ENCODE results near the gene ANKRD11.

The ANKRD11 gene

DNA sequence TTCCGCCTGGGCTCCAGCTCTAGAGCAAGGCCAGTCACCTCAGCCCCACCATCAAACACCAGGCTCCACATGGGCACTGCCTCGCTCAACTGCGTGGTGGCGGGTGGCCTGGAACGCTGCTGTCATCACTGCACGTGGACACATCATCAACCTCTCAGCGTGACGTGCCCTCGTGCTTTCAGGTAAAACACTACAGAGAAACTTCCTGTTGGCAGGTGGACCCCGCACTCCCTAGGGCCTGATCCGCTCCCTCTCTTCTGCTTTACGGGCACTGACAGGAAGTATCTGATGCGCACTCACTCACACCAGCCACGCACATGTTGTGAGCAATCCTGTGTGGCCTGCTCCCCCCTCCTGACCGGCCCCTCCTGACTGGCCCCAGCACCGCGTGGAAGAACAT is 87.4 kb downstream of the ANKRD11 start:
- DNase-seq (ENCODE audit: low read depth in 2 of 2) = no peak
- TF ChIP-seq, protein P1, sequence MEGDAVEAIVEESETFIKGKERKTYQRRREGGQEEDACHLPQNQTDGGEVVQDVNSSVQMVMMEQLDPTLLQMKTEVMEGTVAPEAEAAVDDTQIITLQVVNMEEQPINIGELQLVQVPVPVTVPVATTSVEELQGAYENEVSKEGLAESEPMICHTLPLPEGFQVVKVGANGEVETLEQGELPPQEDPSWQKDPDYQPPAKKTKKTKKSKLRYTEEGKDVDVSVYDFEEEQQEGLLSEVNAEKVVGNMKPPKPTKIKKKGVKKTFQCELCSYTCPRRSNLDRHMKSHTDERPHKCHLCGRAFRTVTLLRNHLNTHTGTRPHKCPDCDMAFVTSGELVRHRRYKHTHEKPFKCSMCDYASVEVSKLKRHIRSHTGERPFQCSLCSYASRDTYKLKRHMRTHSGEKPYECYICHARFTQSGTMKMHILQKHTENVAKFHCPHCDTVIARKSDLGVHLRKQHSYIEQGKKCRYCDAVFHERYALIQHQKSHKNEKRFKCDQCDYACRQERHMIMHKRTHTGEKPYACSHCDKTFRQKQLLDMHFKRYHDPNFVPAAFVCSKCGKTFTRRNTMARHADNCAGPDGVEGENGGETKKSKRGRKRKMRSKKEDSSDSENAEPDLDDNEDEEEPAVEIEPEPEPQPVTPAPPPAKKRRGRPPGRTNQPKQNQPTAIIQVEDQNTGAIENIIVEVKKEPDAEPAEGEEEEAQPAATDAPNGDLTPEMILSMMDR (IDR thresholded peaks at IDR 0.05; ENCODE audit: low read depth, low read length) = no peak
- no peak overlapping the region for H3K4me3 ChIP-seq (replicated peaks in 1 of 2; ENCODE audit: low read depth in 2 of 2, low read length in 2 of 2)

- TF ChIP-seq, protein P1 (IDR thresholded peaks at IDR 0.05; ENCODE audit: low read depth, low read length) = no peak
- no peak for DNase-seq (ENCODE audit: low read depth in 2 of 2)
- no peak overlapping the region for H3K4me3 ChIP-seq (replicated peaks in 1 of 2; ENCODE audit: low read depth in 2 of 2, low read length in 2 of 2)
Observed at GRCh38 chr16:89401641-89402445, 88.5 kb downstream of the ANKRD11 start.

- H3K4me3 ChIP-seq (replicated peaks in 1 of 2; ENCODE audit: low read depth in 2 of 2, low read length in 2 of 2) = no peak overlapping the region
- TF ChIP-seq, protein P1 (IDR thresholded peaks at IDR 0.05; ENCODE audit: low read depth, low read length) = no peak
- no peak for DNase-seq (ENCODE audit: low read depth in 2 of 2)
Observed at GRCh38 chr16:89401205-89401604, 89.2 kb downstream of the ANKRD11 start.

GRCh38 chr16:89400740-89401139 is 89.6 kb downstream of the ANKRD11 start:
- TF ChIP-seq, protein P1 (IDR thresholded peaks at IDR 0.05; ENCODE audit: low read depth, low read length) = no peak
- no peak for DNase-seq (ENCODE audit: low read depth in 2 of 2)
- H3K4me3 ChIP-seq (replicated peaks in 1 of 2; ENCODE audit: low read depth in 2 of 2, low read length in 2 of 2) = no peak overlapping the region

DNA sequence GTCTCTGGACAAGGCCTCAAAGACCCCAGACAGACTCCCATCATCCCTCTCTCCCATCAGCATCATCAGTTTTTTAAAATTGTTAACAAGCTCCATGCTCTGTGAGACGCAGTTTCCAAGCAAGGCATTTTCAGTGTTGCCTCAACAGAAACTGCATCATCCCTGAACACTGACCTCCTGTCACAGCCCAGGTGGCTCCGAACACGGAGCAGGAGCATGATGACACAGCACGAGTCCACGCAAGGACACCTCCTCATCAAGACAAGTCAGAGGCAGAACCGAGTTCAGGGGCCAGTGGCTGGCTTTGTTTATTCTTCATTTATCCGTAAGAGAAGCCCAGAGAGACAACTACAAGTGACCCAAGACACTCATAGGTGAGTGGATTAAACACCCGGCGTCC is 91.4 kb downstream of the ANKRD11 start:
- no peak for DNase-seq (ENCODE audit: low read depth in 2 of 2)
- no peak overlapping the region for H3K4me3 ChIP-seq (replicated peaks in 1 of 2; ENCODE audit: low read depth in 2 of 2, low read length in 2 of 2)
- TF ChIP-seq, protein P1 (IDR thresholded peaks at IDR 0.05; ENCODE audit: low read depth, low read length) = no peak

GRCh38 chr16:89397331-89397861 is 93.0 kb downstream of the ANKRD11 start:
- no peak overlapping the region for H3K4me3 ChIP-seq (replicated peaks in 1 of 2; ENCODE audit: low read depth in 2 of 2, low read length in 2 of 2)
- TF ChIP-seq, protein P1 (IDR thresholded peaks at IDR 0.05; ENCODE audit: low read depth, low read length) = no peak
- no peak for DNase-seq (ENCODE audit: low read depth in 2 of 2)

All from cardiac fibroblast (primary cell).